Measurements from ENCODE around the gene TRIM52. TPM values are rescaled to one million over a fixed set of nuclear protein-coding genes. Genes with fewer than 3 reads are reported as not detected.

TRIM52 gene
- total RNA-seq, 1 experiment from 2014 or later: 9.3 TPM

DNA sequence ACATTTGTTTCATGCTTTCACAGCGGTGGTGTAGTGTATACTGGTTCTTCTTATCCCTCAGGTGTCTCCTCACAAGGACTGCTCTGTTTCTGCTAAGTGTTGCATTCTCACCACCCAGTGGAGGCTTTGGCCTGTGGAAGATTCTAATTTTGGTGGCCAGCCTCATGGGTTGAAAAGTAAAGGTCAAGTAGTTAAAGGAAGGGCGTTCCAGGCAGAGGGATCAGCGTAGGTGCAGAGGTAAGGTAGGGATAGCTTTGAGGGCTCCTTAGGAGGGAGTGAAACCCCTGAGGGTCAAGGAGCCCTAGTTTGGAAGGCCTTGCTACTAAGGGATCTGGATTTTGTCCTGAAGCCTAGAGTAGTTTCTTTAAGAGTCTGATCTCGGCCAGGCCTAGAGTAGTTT is 12.7 kb downstream of the TRIM52 start:
- Histone ChIP-seq H3K27ac (ENCODE audit: low read length) (peak overlapping the region; percentile 99), H3K9me3 (ENCODE audit: control insufficient read depth, insufficient read depth, low read depth, low read length) (no peaks in the 10 kb centered on the region), H3K4me3 (ENCODE audit: low read depth in 2 of 2, low read length in 2 of 2) (peak overlapping the region; percentile 87 to 97), H3K4me1 (ENCODE audit: control insufficient read depth, insufficient read depth, low read length) (peaks cover 50% of the 10 kb centered on the region), H3K36me3 (ENCODE audit: control insufficient read depth, insufficient read depth, low read length) (peaks cover 4% of the 10 kb centered on the region), H3K27me3 (ENCODE audit: control insufficient read depth, insufficient read depth, low read length) (no peaks in the 10 kb centered on the region)
- ChIA-PET POLR2A (no interaction called here), CTCF (no interaction called here)
- no TSS peak for BruUV-seq (replicated peaks)
- ATAC-seq (no peak), DNase-seq (ENCODE audit: low read depth, low spot score) (no peak)
- TF ChIP-seq TCF7L2 (IDR thresholded peaks at IDR 0.05; ENCODE audit: low read depth, low read length) (no peak), CTCF (IDR thresholded peaks at IDR 0.05) (no peak), POLR2AphosphoS5 (IDR thresholded peaks at IDR 0.05; ENCODE audit: low read depth, low read length) (no peak), SIN3A (IDR thresholded peaks at IDR 0.05; ENCODE audit: borderline replicate concordance, insufficient read depth, low read depth, low read length) (no peak), REST (IDR thresholded peaks at IDR 0.05; ENCODE audit: insufficient read depth in 1 of 2, low read depth in 2 of 2, low read length in 1 of 2) (no peak)
- intact Hi-C loops (cut with micrococcal nuclease; ENCODE audit: unreplicated experiment) (no loop called here), in situ Hi-C loops (cut with HindIII; ENCODE audit: low pct_unique_long_range_greater_than_20kb, low sequenced_read_pairs) (no loop called here)

- Histone ChIP-seq H3K4me3 (ENCODE audit: low read depth in 2 of 2, low read length in 2 of 2) (peak overlapping the region; percentile 87 to 97), H3K9me3 (ENCODE audit: control insufficient read depth, insufficient read depth, low read depth, low read length) (no peaks in the 10 kb centered on the region), H3K27me3 (ENCODE audit: control insufficient read depth, insufficient read depth, low read length) (no peaks in the 10 kb centered on the region), H3K27ac (ENCODE audit: low read length) (peak overlapping the region; percentile 99), H3K36me3 (ENCODE audit: control insufficient read depth, insufficient read depth, low read length) (peaks cover 16% of the 10 kb centered on the region), H3K4me1 (ENCODE audit: control insufficient read depth, insufficient read depth, low read length) (peaks cover 46% of the 10 kb centered on the region)
- TF ChIP-seq CTCF (IDR thresholded peaks at IDR 0.05) (no peak), SIN3A (IDR thresholded peaks at IDR 0.05; ENCODE audit: borderline replicate concordance, insufficient read depth, low read depth, low read length) (peak; percentile 49; the same call in 1 of the 2 replicates), TCF7L2 (IDR thresholded peaks at IDR 0.05; ENCODE audit: low read depth, low read length) (0 out of 2 replicates have a peak, but pooled peaks have one; percentile 13), POLR2AphosphoS5 (IDR thresholded peaks at IDR 0.05; ENCODE audit: low read depth, low read length) (peak; percentile 86), REST (IDR thresholded peaks at IDR 0.05; ENCODE audit: insufficient read depth in 1 of 2, low read depth in 2 of 2, low read length in 1 of 2) (no peak)
- in situ Hi-C loops (cut with HindIII; ENCODE audit: low pct_unique_long_range_greater_than_20kb, low sequenced_read_pairs): no loop called here
- no peak for DNase-seq (ENCODE audit: low read depth, low spot score)
- no TSS peak for BruUV-seq (replicated peaks)
- intact Hi-C loops (cut with micrococcal nuclease; ENCODE audit: unreplicated experiment): no loop called here
- CTCF ChIA-PET: no interaction called here
- peak; percentile 82 for ATAC-seq
- POLR2A ChIA-PET: no interaction called here
These were observed 14.5 kb downstream of the TRIM52 start for GRCh38 chr5:181246276-181247049.
